ENCODE results near the gene SNX25.

GRCh38 chr4:185352741-185353140 lies 143.3 kb downstream of the SNX25 start:
- no peak for TF ChIP-seq POLR2A (IDR thresholded peaks at IDR 0.05)
- no peak for TF ChIP-seq CTCF (IDR thresholded peaks at IDR 0.05)
